BE2C (cell line): ENCODE measurements around the gene PHC2.

Experiments used
- DNase-seq: peaks from one replicate; pipeline ENCODE4 v3.0.0-alpha.2; 2020
- H3K27me3 ChIP-seq: fragments of 250-450 bp; sonication (Bioruptor Pico); 2 replicates; pipeline ENCODE4 v1.5.1; 2020; ENCODE audit warnings: mild to moderate bottlenecking
- H3K36me3 ChIP-seq: fragments of 250-450 bp; sonication (Bioruptor Pico); 2 replicates; pipeline ENCODE4 v1.5.1; 2020; ENCODE audit warnings: mild to moderate bottlenecking
- H3K4me1 ChIP-seq: fragments of 250-450 bp; sonication (Bioruptor Pico); 2 replicates; pipeline ENCODE4 v1.5.1; 2020
- H3K4me3 ChIP-seq: 2 replicates; pipeline ENCODE4 v1.5.1; 2011; ENCODE audit warnings: low read depth, low read length
- H3K9me3 ChIP-seq: fragments of 250-450 bp; sonication (Bioruptor Pico); 2 replicates; pipeline ENCODE4 v1.5.1; 2020
- CTCF ChIP-seq: IDR thresholded peaks from 2 replicates; pipeline ENCODE4 v1.5.1; 2012; ENCODE audit warnings: mild to moderate bottlenecking, low read depth, low read length

PHC2 gene

GRCh38 chr1:33429856-33430691 is 821 bp downstream of the PHC2 start:
- Histone ChIP-seq H3K4me1 (no peaks in the 10 kb centered on the region), H3K9me3 (no peaks in the 10 kb centered on the region), H3K4me3 (peak overlapping the region; percentile 43), H3K27me3 (no peaks in the 10 kb centered on the region), H3K36me3 (no peaks in the 10 kb centered on the region)
- peak; percentile 14 for DNase-seq
- no peak for TF ChIP-seq CTCF

GRCh38 chr1:33429332-33429731 is 1.6 kb downstream of the PHC2 start:
- H3K36me3 ChIP-seq: no peaks in the 10 kb centered on the region
- no peaks in the 10 kb centered on the region for H3K27me3 ChIP-seq
- no peak for DNase-seq
- H3K4me1 ChIP-seq: no peaks in the 10 kb centered on the region
- no peaks in the 10 kb centered on the region for H3K9me3 ChIP-seq
- no peak overlapping the region for H3K4me3 ChIP-seq
- no peak for TF ChIP-seq CTCF

DNA sequence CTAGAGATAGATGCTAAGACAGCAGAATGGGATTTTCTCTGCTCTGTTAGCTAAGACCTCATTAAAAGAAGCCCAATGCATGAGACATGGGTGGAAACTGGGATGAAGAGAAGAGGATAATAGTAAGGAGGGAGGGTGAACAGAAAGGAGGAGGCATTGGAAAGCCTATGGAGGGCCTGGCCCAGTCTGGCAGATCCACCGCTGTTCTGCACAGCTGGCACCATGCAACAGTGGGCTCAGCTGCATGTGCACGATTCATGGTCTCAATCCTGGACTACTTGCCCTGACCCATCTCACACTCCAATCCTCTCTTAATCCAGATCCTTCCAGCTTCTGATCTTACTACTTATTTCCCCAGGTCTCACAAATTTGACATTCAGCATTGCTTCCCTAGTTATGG is 2.2 kb downstream of the PHC2 start:
- no peak for DNase-seq
- Histone ChIP-seq H3K4me1 (no peaks in the 10 kb centered on the region), H3K27me3 (no peaks in the 10 kb centered on the region), H3K4me3 (no peak overlapping the region), H3K36me3 (no peaks in the 10 kb centered on the region), H3K9me3 (no peaks in the 10 kb centered on the region)
- no peak for TF ChIP-seq CTCF

DNA sequence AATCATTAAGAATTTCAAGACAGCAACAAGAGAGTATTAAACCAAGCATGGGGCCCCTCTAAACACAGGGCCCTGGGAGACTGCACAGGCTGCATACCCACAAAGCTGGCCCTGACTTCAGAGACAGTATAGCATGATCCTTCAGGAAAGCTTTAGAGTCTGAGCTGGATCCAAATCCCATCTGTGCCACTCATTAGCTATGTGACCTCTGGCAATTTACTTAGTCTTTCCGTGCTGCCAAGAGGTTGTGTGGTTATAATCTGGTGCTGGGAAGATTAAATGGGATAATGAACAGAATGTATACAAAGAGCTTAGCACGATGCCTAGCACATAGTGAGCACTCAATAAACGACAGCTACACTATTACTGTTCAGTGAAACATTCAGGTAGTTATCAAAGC is 4.0 kb downstream of the PHC2 start:
- H3K4me3 ChIP-seq: no peak overlapping the region
- no peaks in the 10 kb centered on the region for H3K36me3 ChIP-seq
- no peaks in the 10 kb centered on the region for H3K9me3 ChIP-seq
- no peak for TF ChIP-seq CTCF
- H3K4me1 ChIP-seq: no peaks in the 10 kb centered on the region
- no peak for DNase-seq
- no peaks in the 10 kb centered on the region for H3K27me3 ChIP-seq

GRCh38 chr1:33425900-33426299 is 5.0 kb downstream of the PHC2 start:
- Histone ChIP-seq H3K4me1 (no peaks in the 10 kb centered on the region), H3K4me3 (no peak overlapping the region), H3K27me3 (no peaks in the 10 kb centered on the region), H3K36me3 (no peaks in the 10 kb centered on the region), H3K9me3 (no peaks in the 10 kb centered on the region)
- DNase-seq: no peak
- TF ChIP-seq CTCF: no peak

- H3K4me3 ChIP-seq: no peak overlapping the region
- TF ChIP-seq CTCF: no peak
- H3K27me3 ChIP-seq: no peaks in the 10 kb centered on the region
- no peaks in the 10 kb centered on the region for H3K9me3 ChIP-seq
- H3K36me3 ChIP-seq: no peaks in the 10 kb centered on the region
- H3K4me1 ChIP-seq: no peaks in the 10 kb centered on the region
- no peak for DNase-seq
Observed at GRCh38 chr1:33424610-33425009, 6.3 kb downstream of the PHC2 start.
